C1 segment of cervical spinal cord (tissue), 14 donors: ENCODE results near the gene ZNF19.

Experiments
- DNase-seq, 14 donors: peaks; one replicate each; lab custom pipeline; 2025; lab: John Stamatoyannopoulos, UW

The ZNF19 gene

GRCh38 chr16:71490361-71490760 lies 1.2 kb upstream of the ZNF19 start:
- no peak for DNase-seq

GRCh38 chr16:71484006-71484893 lies 4.9 kb downstream of the ZNF19 start:
- peak; percentile 23 to 91 (median 85) for DNase-seq

- DNase-seq = no peak
These were observed 6.6 kb downstream of the ZNF19 start for GRCh38 chr16:71482569-71482968.

- DNase-seq = no peak
These were observed 8.2 kb downstream of the ZNF19 start for GRCh38 chr16:71480956-71481355.

- DNase-seq = no peak
These were observed 9.7 kb downstream of the ZNF19 start for GRCh38 chr16:71479420-71479819.

- DNase-seq = no peak
These were observed 12.5 kb downstream of the ZNF19 start for GRCh38 chr16:71476457-71477124.

GRCh38 chr16:71474864-71475263 lies 14.3 kb downstream of the ZNF19 start:
- no peak for DNase-seq

- DNase-seq = no peak
These were observed 15.2 kb downstream of the ZNF19 start for GRCh38 chr16:71473891-71474290.

GRCh38 chr16:71472931-71473330 lies 16.2 kb downstream of the ZNF19 start:
- DNase-seq = no peak

GRCh38 chr16:71472051-71472450 lies 17.1 kb downstream of the ZNF19 start:
- DNase-seq = no peak

- no peak for DNase-seq
These were observed 21.3 kb downstream of the ZNF19 start for GRCh38 chr16:71467810-71468209.

- no peak for DNase-seq
These were observed 24.9 kb downstream of the ZNF19 start for GRCh38 chr16:71464231-71464630.

- DNase-seq = peak; percentile 7 to 90 (median 80)
These were observed 27.2 kb downstream of the ZNF19 start, which contains the start of gene ZNF23 for GRCh38 chr16:71461686-71462648. TSS of gene ZNF23 (minus strand) at chr16:71462247. CDS start at chr16:71456796, 5,451 bp downstream.

- DNase-seq = no peak
These were observed 28.2 kb downstream of the ZNF19 start for GRCh38 chr16:71460941-71461340.

- no peak for DNase-seq
These were observed 28.9 kb downstream of the ZNF19 start for GRCh38 chr16:71460236-71460635.

GRCh38 chr16:71459510-71459909 lies 29.6 kb downstream of the ZNF19 start:
- DNase-seq = no peak

GRCh38 chr16:71456801-71457200 lies 32.3 kb downstream of the ZNF19 start:
- no peak for DNase-seq

- no peak for DNase-seq
These were observed 36.1 kb downstream of the ZNF19 start for GRCh38 chr16:71453036-71453435.

- DNase-seq = no peak
These were observed 40.1 kb downstream of the ZNF19 start for GRCh38 chr16:71449020-71449419.

GRCh38 chr16:71448274-71448866 lies 40.8 kb downstream of the ZNF19 start:
- DNase-seq = no peak

- DNase-seq = no peak
These were observed 45.4 kb downstream of the ZNF19 start for GRCh38 chr16:71443714-71444113.
